Mesenchymal stem cell (in vitro differentiated cells and primary cell): ENCODE measurements around the gene PRKG2.

Experiments used
- DNase-seq: peaks from one replicate; pipeline ENCODE4 v3.0.0-alpha.2; 2013
- H2AFZ ChIP-seq: one replicate; pipeline ENCODE4 v1.6.1; 2013; ENCODE audit warnings: low read depth, mild to moderate bottlenecking, control low read depth, inconsistent platforms, low read length, moderate library complexity
- H2AK5ac ChIP-seq: 2 replicates; pipeline ENCODE4 v1.6.1; 2013; ENCODE audit warnings: low read length, moderate library complexity, mild to moderate bottlenecking, inconsistent platforms; ENCODE audit not compliant: severe bottlenecking
- H2BK120ac ChIP-seq: one replicate; pipeline ENCODE4 v1.6.1; 2013; ENCODE audit warnings: low read depth, mild to moderate bottlenecking, inconsistent platforms, low read length, moderate library complexity
- H2BK12ac ChIP-seq, 2 experiments: one replicate each; pipeline ENCODE4 v1.6.1; 2013; ENCODE audit warnings: inconsistent platforms in 2 of 2, low read length in 2 of 2, mild to moderate bottlenecking in 2 of 2, moderate library complexity in 2 of 2, control low read depth in 1 of 2
- H2BK15ac ChIP-seq: one replicate; pipeline ENCODE4 v1.6.1; 2013; ENCODE audit warnings: mild to moderate bottlenecking, low read depth, inconsistent platforms; ENCODE audit not compliant: poor library complexity, severe bottlenecking
- H2BK5ac ChIP-seq: 2 replicates; pipeline ENCODE4 v1.6.1; 2013; ENCODE audit warnings: low read depth, mild to moderate bottlenecking, low read length, control low read depth, inconsistent platforms; ENCODE audit not compliant: poor library complexity, severe bottlenecking
- H3K14ac ChIP-seq, 2 experiments: one replicate each; pipeline ENCODE4 v1.6.1; 2013; ENCODE audit warnings: inconsistent platforms in 2 of 2, low read length in 2 of 2, control low read depth in 1 of 2, mild to moderate bottlenecking in 1 of 2, moderate library complexity in 1 of 2
- H3K18ac ChIP-seq, 2 experiments: one replicate each; pipeline ENCODE4 v1.6.1; 2013; ENCODE audit warnings: inconsistent platforms in 2 of 2, low read length in 2 of 2, control low read depth in 1 of 2, low read depth in 1 of 2, mild to moderate bottlenecking in 1 of 2
- H3K23ac ChIP-seq, 2 experiments: one replicate each; pipeline ENCODE4 v1.6.1; 2013; ENCODE audit warnings: inconsistent platforms in 2 of 2, low read length in 2 of 2, mild to moderate bottlenecking in 2 of 2, moderate library complexity in 2 of 2, control low read depth in 1 of 2
- H3K27ac ChIP-seq: 2 replicates; pipeline ENCODE4 v1.5.1; 2013; ENCODE audit warnings: mild to moderate bottlenecking, moderate library complexity, low read length, control low read depth, inconsistent platforms; ENCODE audit not compliant: poor library complexity, severe bottlenecking
- H3K27me3 ChIP-seq, 2 experiments: 2 replicates each; pipeline versions ENCODE4 v1.6.1 to v1.7.0; 2013; ENCODE audit warnings: low read length in 2 of 2, mild to moderate bottlenecking in 2 of 2, moderate library complexity in 2 of 2, control low read depth in 1 of 2, inconsistent platforms in 1 of 2; ENCODE audit not compliant: control insufficient read depth in 1 of 2, insufficient read depth in 1 of 2
- H3K36me3 ChIP-seq, 2 experiments: 2 replicates each; pipeline versions ENCODE4 v1.6.1 to v1.7.0; 2013; ENCODE audit warnings: low read length in 2 of 2, control low read depth in 1 of 2, inconsistent platforms in 1 of 2, low read depth in 1 of 2, mild to moderate bottlenecking in 1 of 2; ENCODE audit not compliant: insufficient read depth in 2 of 2, control insufficient read depth in 1 of 2
- H3K4ac ChIP-seq, 2 experiments: one replicate each; pipeline ENCODE4 v1.6.1; 2013; ENCODE audit warnings: inconsistent platforms in 2 of 2, low read length in 2 of 2, mild to moderate bottlenecking in 2 of 2, moderate library complexity in 2 of 2, control low read depth in 1 of 2, low read depth in 1 of 2
- H3K4me1 ChIP-seq: 2 replicates; pipeline ENCODE4 v1.6.1; 2013; ENCODE audit warnings: low read depth, low read length, control low read depth; ENCODE audit not compliant: control insufficient read depth, insufficient read depth
- H3K4me2 ChIP-seq: 2 replicates; pipeline ENCODE4 v1.6.1; 2013; ENCODE audit warnings: low read length, mild to moderate bottlenecking, inconsistent platforms; ENCODE audit not compliant: poor library complexity, severe bottlenecking
- H3K4me3 ChIP-seq, 2 experiments: 2 replicates each; pipeline versions ENCODE4 v1.5.1 to v1.7.0; 2013; ENCODE audit warnings: low read length in 2 of 2, mild to moderate bottlenecking in 2 of 2, control low read depth in 1 of 2, low read depth in 1 of 2; ENCODE audit not compliant: insufficient read depth in 1 of 2
- H3K79me1 ChIP-seq: replicated peaks from 2 replicates; pipeline ENCODE4 v1.6.1; 2013; ENCODE audit warnings: mild to moderate bottlenecking, control low read depth, low read length, inconsistent platforms; ENCODE audit not compliant: poor library complexity, severe bottlenecking
- H3K9ac ChIP-seq: 2 replicates; pipeline ENCODE4 v1.7.0; 2013; ENCODE audit warnings: mild to moderate bottlenecking, low read length, moderate library complexity
- H3K9me3 ChIP-seq: 2 replicates; pipeline ENCODE4 v1.7.0; 2013; ENCODE audit warnings: mild to moderate bottlenecking, low read length; ENCODE audit not compliant: control insufficient read depth
- H4K8ac ChIP-seq: one replicate; pipeline ENCODE4 v1.6.1; 2013; ENCODE audit warnings: inconsistent platforms, mild to moderate bottlenecking, low read length, moderate library complexity
- H4K91ac ChIP-seq: one replicate; pipeline ENCODE4 v1.6.1; 2013; ENCODE audit warnings: mild to moderate bottlenecking, low read length, inconsistent platforms
- WGBS: methylation state at CpG from one replicate; pipeline ENCODE4 v1.1.7; 2013; ENCODE audit warnings: mixed read lengths; 5-methylcytosine and 5-hydroxymethylcytosine counted together

The PRKG2 gene

DNA sequence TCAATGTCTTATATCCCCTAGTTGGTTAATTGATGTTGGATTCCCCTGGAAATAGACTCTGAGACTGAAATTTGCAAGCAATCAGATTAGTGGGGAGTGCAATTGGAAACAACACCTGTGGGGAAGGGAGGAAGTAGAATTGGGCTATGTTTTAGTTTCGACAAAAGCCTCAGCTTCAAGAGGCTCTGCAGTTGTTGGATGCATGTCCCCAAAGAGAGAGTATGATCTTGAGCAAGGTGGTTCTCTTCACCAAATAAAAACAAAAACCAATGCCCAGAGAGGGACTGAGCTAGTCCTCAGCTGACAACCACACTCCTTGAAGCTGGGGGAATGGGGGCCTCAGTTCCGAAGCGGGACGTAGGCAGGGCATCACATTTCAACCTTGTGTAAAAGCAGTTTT lies 77.1 kb downstream of the PRKG2 start:
- no peak overlapping the region for H3K4me2 ChIP-seq
- no peak for DNase-seq
- no peak overlapping the region for H3K27ac ChIP-seq
- 89% methylated on average over 4 of the region's 4 CpGs for WGBS
- H3K36me3 ChIP-seq: peaks cover 0 to 56% of the 10 kb centered on the region in 2 experiments
- no peak overlapping the region for H2BK120ac ChIP-seq
- no peaks in the 10 kb centered on the region for H3K27me3 ChIP-seq
- H3K9ac ChIP-seq: no peak overlapping the region
- H2BK5ac ChIP-seq: no peak overlapping the region
- no peak overlapping the region for H3K23ac ChIP-seq
- H2BK15ac ChIP-seq: no peak overlapping the region
- no peaks in the 10 kb centered on the region for H3K79me1 ChIP-seq
- H4K91ac ChIP-seq: no peak overlapping the region
- H2AK5ac ChIP-seq: no peak overlapping the region
- H3K4me1 ChIP-seq: no peaks in the 10 kb centered on the region
- H3K14ac ChIP-seq: no peak overlapping the region
- no peak overlapping the region for H2BK12ac ChIP-seq
- H3K4ac ChIP-seq: no peak overlapping the region
- H4K8ac ChIP-seq: no peak overlapping the region
- no peak overlapping the region for H2AFZ ChIP-seq
- no peaks in the 10 kb centered on the region for H3K9me3 ChIP-seq
- no peak overlapping the region for H3K18ac ChIP-seq
- H3K4me3 ChIP-seq: no peak overlapping the region

DNA sequence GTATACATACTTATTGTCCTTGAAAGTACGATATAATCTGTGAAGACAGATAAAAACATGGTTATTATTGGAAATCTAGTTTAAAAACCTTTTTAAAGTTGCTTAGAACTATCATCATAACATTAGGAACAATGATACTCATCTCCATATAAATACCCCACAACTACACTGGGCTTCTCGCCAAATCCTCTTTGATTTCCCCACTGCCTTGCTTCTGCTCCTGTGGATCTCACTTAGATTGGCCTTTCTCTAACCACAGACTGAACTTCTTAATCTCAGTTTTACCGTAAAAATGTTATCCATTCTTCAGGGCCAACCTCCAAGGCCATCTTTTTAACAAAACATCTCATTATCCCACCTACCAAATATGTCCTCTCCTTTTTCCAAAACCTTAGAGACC lies 77.6 kb downstream of the PRKG2 start:
- no peak overlapping the region for H4K91ac ChIP-seq
- WGBS: 91% methylated on average over 2 of the region's 3 CpGs
- no peak overlapping the region for H3K4ac ChIP-seq
- H3K27ac ChIP-seq: no peak overlapping the region
- H2BK5ac ChIP-seq: no peak overlapping the region
- no peak overlapping the region for H2BK12ac ChIP-seq
- H3K4me2 ChIP-seq: no peak overlapping the region
- no peaks in the 10 kb centered on the region for H3K27me3 ChIP-seq
- no peak overlapping the region for H2AFZ ChIP-seq
- H3K4me3 ChIP-seq: no peak overlapping the region
- H3K9ac ChIP-seq: peak overlapping the region; percentile 87
- H2BK15ac ChIP-seq: no peak overlapping the region
- no peak overlapping the region for H3K23ac ChIP-seq
- no peak overlapping the region for H2BK120ac ChIP-seq
- H2AK5ac ChIP-seq: no peak overlapping the region
- H4K8ac ChIP-seq: no peak overlapping the region
- no peak for DNase-seq
- no peak overlapping the region for H3K14ac ChIP-seq
- no peaks in the 10 kb centered on the region for H3K4me1 ChIP-seq
- H3K36me3 ChIP-seq: peaks cover 0 to 61% of the 10 kb centered on the region in 2 experiments
- no peak overlapping the region for H3K18ac ChIP-seq
- no peaks in the 10 kb centered on the region for H3K9me3 ChIP-seq
- H3K79me1 ChIP-seq: no peaks in the 10 kb centered on the region

DNA sequence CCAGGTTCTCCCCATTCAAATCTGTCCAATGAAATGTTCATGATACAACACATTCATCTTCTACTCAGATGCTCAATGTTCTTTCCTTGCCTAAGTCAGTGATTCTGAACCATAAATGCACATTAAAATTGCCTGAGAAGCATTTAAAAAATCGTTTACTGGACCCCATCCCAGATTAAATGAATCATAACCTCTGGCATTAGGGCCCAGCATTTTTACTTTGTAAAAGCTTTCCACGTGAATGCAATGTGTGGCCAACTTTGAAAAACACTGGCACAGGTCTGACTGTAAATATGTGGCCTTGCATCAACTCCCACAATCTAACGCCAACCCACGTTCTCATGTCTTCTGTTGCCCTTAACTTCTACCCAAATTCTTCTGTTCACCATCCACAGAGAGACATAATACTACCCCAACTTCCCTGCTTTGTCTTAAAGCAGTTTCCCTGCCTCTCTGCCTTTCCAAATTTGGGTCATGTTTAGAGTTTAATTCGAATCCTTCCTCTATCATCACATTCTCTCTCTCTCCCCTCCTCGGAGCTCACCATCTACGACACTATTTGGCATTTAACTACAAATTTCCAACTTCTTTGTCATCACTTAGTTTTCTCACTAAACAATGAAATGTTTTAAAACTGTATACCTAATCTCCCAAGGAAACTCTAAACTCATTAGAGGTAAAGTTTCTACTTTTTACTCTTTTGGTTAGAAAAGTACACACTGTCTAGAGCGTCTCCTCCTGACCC lies 78.7 kb downstream of the PRKG2 start:
- Histone ChIP-seq H3K4ac (no peak overlapping the region), H3K4me1 (no peaks in the 10 kb centered on the region)
- WGBS: 79% methylated on average over 7 of the region's 8 CpGs

DNA sequence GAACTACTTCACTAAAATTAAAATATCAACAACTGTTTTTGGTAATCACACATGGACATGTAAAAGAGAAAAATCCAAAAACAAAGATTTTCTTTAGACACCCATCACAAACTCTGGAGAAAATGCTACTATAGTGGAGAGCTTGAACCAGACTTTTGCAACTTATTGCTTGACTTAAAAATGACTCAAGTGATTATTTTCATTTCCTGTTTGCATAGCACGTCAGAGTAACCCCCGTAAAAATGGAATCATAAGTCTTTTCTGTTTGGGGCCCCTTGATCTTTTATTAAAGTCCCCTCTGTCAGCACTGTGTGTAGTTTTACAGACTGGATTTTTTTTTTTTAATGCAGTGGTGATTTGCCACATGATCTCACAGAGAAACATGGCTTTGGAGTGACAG lies 79.5 kb downstream of the PRKG2 start:
- Histone ChIP-seq H3K4me1 (no peaks in the 10 kb centered on the region), H4K91ac (no peak overlapping the region), H3K14ac (no peak overlapping the region), H3K18ac (no peak overlapping the region), H2BK120ac (no peak overlapping the region), H3K36me3 (peaks cover 0 to 71% of the 10 kb centered on the region in 2 experiments), H2AFZ (no peak overlapping the region), H3K79me1 (no peaks in the 10 kb centered on the region), H3K4me3 (no peak overlapping the region), H3K4ac (no peak overlapping the region), H2BK5ac (no peak overlapping the region), H3K9ac (peak overlapping the region; percentile 87), H3K9me3 (no peaks in the 10 kb centered on the region), H2BK12ac (no peak overlapping the region), H3K27ac (no peak overlapping the region), H3K4me2 (no peak overlapping the region), H2AK5ac (no peak overlapping the region), H3K27me3 (no peaks in the 10 kb centered on the region), H4K8ac (no peak overlapping the region), H3K23ac (no peak overlapping the region), H2BK15ac (no peak overlapping the region)
- WGBS: 64% methylated on average over 2 of the region's 2 CpGs
- DNase-seq: no peak

More for the DNA sequence above, 78.7 kb downstream of the PRKG2 start:
- H3K18ac ChIP-seq: no peak overlapping the region
- H4K8ac ChIP-seq: no peak overlapping the region
- H2AFZ ChIP-seq: no peak overlapping the region
- no peaks in the 10 kb centered on the region for H3K79me1 ChIP-seq
- H3K27ac ChIP-seq: no peak overlapping the region
- H3K4me2 ChIP-seq: no peak overlapping the region
- H3K14ac ChIP-seq: no peak overlapping the region
- no peak for DNase-seq
- no peak overlapping the region for H2BK5ac ChIP-seq
- peak overlapping the region; percentile 87 for H3K9ac ChIP-seq
- no peaks in the 10 kb centered on the region for H3K27me3 ChIP-seq
- no peaks in the 10 kb centered on the region for H3K9me3 ChIP-seq
- H2BK12ac ChIP-seq: no peak overlapping the region
- H2AK5ac ChIP-seq: no peak overlapping the region
- peak overlapping the region in 1 of 2 experiments; percentile 53 for H3K4me3 ChIP-seq
- H2BK15ac ChIP-seq: no peak overlapping the region
- H4K91ac ChIP-seq: no peak overlapping the region
- no peak overlapping the region for H2BK120ac ChIP-seq
- no peak overlapping the region for H3K23ac ChIP-seq
- peaks cover 0 to 62% of the 10 kb centered on the region in 2 experiments for H3K36me3 ChIP-seq
